Urinary bladder (tissue), 4 donors: ENCODE measurements around the gene SEC23IP. TPM values are rescaled to one million over a fixed set of nuclear protein-coding genes. Genes with fewer than 3 reads are reported as not detected.

Experiments
- DNase-seq: peaks from one replicate; pipeline ENCODE4 v3.0.0-alpha.2; 2015; ENCODE audit errors: extremely low spot score
- H3K27ac ChIP-seq: one replicate; pipeline ENCODE4 v1.5.1; 2013; ENCODE audit warnings: low read depth, mild to moderate bottlenecking, moderate library complexity
- H3K36me3 ChIP-seq: one replicate; pipeline ENCODE4 v1.6.1; 2013; ENCODE audit warnings: mild to moderate bottlenecking, moderate library complexity; ENCODE audit not compliant: insufficient read depth
- H3K4me1 ChIP-seq: one replicate; pipeline ENCODE4 v1.6.1; 2013; ENCODE audit warnings: mild to moderate bottlenecking, moderate library complexity; ENCODE audit not compliant: insufficient read depth
- H3K4me3 ChIP-seq: one replicate; pipeline ENCODE4 v1.5.1; 2013; ENCODE audit warnings: low read depth, low read length
- WGBS: extraction: QIAGEN DNeasy Blood & Tissue Kit; methylation state at CpG from one replicate; pipeline ENCODE4 v1.1.7; 2013; 5-methylcytosine and 5-hydroxymethylcytosine counted together
- polyA plus RNA-seq: library from polyadenylated mRNA; stranded (reverse); fragments of 200-250 nt; gene quantifications from one replicate; pipeline ENCODE4 v1.2.3, GENCODE V29; 2013
- total RNA-seq: library from RNA; depleted of rRNA; stranded (reverse); fragments of >200 nt; gene quantifications from one replicate; pipeline ENCODE4 v1.2.3, GENCODE V29; 2014
- donor health status: healthy with polysubstance abuse.
- donor health status: healthy.

Gene SEC23IP
- 26.5 TPM for total RNA-seq
- 16.9 TPM for polyA plus RNA-seq

DNA sequence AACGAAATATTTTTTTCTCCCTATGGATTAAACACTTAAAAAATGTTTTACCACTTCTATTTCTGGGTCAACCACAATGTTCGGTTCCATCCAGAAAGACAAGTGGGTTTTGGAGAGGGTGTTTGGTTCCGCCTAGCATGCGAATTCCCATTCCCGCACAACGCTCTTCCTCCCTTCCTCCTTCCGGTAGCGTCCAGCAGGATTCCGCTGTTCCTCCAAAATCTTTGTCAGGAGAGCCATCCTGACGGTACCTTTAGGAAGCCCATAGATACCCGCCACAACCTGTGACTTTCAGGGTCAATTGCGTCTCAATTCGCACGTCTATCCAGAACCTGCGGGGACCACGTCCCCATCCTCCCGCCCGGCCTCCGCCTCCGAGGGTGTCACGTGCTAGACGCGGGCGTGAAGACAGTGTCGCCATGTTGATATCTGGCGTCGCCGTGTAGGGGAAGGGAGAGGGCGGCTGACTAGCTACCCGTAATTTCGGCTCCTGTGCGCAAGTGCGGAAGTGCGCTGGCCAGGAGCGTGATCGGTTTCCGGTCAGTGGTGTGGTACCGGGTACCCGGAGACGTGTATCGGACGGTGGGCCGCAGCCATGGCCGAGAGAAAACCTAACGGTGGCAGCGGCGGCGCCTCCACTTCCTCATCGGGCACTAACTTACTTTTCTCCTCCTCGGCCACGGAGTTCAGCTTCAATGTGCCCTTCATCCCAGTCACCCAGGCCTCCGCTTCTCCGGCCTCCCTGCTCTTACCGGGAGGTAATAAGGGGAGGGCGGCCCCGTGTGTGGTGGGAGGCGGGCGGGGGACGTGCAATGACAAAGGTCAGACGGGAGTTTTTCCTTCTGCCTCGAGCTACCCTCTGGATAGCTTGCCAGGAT, at the start of gene SEC23IP:
Gene SEC23IP, plus strand, starts transcription at position 543 of the 878 bp plus-strand sequence. Its CDS starts 53 bp downstream, at position 596.
- Histone ChIP-seq H3K4me1 (no peaks in the 10 kb centered on the region), H3K36me3 (no peaks in the 10 kb centered on the region)
- WGBS = 1% methylated on average over 61 of the region's 61 CpGs

DNA sequence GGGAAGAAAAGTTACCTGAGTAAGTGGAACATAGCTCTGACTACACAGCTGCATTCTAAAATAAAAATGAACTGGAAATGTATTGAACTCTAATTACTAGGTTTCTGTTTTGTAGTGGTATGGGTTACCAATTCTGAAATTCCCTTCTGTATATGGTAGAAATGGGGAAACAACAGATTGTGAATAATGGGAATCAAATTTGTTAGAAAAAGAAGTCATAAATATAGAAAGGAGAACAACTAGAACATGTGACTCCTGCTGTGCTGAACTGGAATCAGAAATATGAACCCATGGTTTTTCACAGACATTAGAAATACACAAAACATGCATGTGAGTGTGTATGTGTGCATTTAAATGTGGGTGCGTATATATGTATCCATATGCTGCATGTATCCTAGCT, 46.9 kb upstream of the SEC23IP start:
- DNase-seq = no peak
- WGBS = 97% methylated on average over 1 of the region's 1 CpG
- no peaks in the 10 kb centered on the region for H3K4me1 ChIP-seq
- peaks cover 17% of the 10 kb centered on the region for H3K36me3 ChIP-seq
- no peak overlapping the region for H3K27ac ChIP-seq
- no peak overlapping the region for H3K4me3 ChIP-seq

More for the DNA sequence above, at the start of gene SEC23IP:
- peak within 1 kb of the TSS; percentile 68 for H3K27ac ChIP-seq
- peak; percentile 90 for DNase-seq
- H3K4me3 ChIP-seq = peak within 1 kb of the TSS; percentile 94

DNA sequence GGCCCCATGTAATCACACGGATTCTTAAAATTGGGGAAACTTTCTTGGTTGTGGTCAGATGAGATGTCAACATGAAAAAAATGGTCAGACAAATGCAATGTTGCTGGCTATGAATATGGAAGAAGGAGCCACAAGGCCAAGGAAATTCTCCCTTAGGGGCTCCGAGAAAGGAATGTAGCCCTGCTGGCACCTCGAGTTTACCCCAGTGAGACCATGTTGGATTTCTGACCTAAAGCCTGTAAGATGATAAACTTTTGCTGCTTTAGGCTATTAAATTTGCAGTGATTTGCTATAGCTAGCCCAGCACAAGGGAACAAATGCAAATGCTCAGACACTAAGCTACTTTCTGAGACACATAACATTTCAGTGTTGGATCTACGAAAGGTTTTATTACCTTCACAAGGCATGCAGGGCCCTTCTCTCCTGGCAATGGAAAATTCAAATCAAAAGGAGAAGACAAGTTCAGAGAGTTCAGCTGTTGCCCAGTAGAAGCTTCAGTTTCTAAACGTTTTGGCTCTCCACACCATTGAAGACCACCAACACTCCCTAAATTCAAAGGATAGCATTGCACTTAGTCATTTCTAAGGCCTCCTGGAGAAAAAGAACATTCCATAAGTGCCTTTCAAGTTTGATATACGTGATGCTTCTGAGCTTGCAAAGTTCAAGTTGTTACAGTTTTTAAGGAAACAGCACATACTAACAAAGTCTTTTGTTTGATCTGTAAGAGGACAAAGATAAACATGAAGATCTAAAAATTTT, 43.3 kb upstream of the SEC23IP start:
- Histone ChIP-seq H3K27ac (no peak overlapping the region), H3K4me1 (no peaks in the 10 kb centered on the region), H3K36me3 (peaks cover 11% of the 10 kb centered on the region), H3K4me3 (no peak overlapping the region)
- no peak for DNase-seq
- 66% methylated on average over 6 of the region's 6 CpGs for WGBS

- WGBS = 93% methylated on average over 3 of the region's 3 CpGs
- no peaks in the 10 kb centered on the region for H3K4me1 ChIP-seq
- H3K27ac ChIP-seq = no peak overlapping the region
- DNase-seq = no peak
- no peak overlapping the region for H3K4me3 ChIP-seq
- H3K36me3 ChIP-seq = peaks cover 11% of the 10 kb centered on the region
Measured at GRCh38 chr10:119849944-119850343, 42.6 kb upstream of the SEC23IP start.

DNA sequence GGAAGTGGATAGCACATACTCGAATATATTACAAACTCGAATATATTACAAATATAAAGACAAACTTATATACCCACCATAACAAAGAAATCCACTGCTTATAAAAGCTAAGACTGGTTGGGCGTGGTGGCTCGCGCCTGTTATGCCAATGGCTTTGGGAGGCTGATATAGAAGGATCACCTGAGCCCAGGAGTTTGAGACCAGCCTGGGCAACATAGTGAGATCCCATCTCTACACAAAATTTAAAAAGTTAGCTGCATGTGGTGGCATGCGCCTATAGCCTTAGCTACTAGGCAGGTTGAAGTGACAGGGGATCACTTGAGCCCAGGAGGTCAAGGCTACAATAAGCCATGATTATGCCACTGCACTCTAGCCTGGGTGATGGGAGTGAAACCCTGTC, 40.3 kb upstream of the SEC23IP start:
- Histone ChIP-seq H3K4me1 (no peaks in the 10 kb centered on the region), H3K36me3 (peaks cover 13% of the 10 kb centered on the region), H3K4me3 (no peak overlapping the region), H3K27ac (no peak overlapping the region)
- WGBS = 98% methylated on average over 6 of the region's 6 CpGs
- DNase-seq = no peak

- no peaks in the 10 kb centered on the region for H3K4me1 ChIP-seq
- H3K27ac ChIP-seq = no peak overlapping the region
- H3K4me3 ChIP-seq = no peak overlapping the region
- WGBS = 96% methylated on average over 6 of the region's 6 CpGs
- DNase-seq = no peak
- peaks cover 10% of the 10 kb centered on the region for H3K36me3 ChIP-seq
Measured at GRCh38 chr10:119852822-119853221, 39.7 kb upstream of the SEC23IP start.

GRCh38 chr10:119853574-119853973, 39.0 kb upstream of the SEC23IP start:
- no peak overlapping the region for H3K4me3 ChIP-seq
- peaks cover 10% of the 10 kb centered on the region for H3K36me3 ChIP-seq
- H3K27ac ChIP-seq = no peak overlapping the region
- DNase-seq = no peak
- WGBS = 76% methylated on average over 1 of the region's 1 CpG
- no peaks in the 10 kb centered on the region for H3K4me1 ChIP-seq

DNA sequence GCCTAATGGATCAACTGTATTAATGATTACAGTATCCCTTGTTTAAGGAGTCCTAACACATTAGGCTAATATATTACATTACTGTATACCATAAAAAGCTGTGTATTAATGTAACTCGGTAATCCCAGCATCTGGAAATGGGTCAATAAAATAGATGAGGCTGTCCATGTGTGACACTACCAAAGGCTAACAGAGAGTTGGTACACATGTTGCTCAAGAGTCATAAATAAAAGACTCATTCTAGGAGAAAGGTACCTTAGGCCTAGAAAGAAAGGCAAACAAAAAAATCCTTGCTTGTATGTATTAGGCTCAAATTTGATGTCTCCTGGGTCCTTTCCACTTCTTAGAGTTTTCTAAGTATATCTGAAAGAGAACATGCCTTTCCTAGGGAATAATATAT, 34.5 kb upstream of the SEC23IP start:
- Histone ChIP-seq H3K36me3 (peaks cover 5% of the 10 kb centered on the region), H3K4me1 (no peaks in the 10 kb centered on the region), H3K4me3 (no peak overlapping the region), H3K27ac (no peak overlapping the region)
- no peak for DNase-seq
- WGBS = 53% methylated on average over 1 of the region's 1 CpG

DNA sequence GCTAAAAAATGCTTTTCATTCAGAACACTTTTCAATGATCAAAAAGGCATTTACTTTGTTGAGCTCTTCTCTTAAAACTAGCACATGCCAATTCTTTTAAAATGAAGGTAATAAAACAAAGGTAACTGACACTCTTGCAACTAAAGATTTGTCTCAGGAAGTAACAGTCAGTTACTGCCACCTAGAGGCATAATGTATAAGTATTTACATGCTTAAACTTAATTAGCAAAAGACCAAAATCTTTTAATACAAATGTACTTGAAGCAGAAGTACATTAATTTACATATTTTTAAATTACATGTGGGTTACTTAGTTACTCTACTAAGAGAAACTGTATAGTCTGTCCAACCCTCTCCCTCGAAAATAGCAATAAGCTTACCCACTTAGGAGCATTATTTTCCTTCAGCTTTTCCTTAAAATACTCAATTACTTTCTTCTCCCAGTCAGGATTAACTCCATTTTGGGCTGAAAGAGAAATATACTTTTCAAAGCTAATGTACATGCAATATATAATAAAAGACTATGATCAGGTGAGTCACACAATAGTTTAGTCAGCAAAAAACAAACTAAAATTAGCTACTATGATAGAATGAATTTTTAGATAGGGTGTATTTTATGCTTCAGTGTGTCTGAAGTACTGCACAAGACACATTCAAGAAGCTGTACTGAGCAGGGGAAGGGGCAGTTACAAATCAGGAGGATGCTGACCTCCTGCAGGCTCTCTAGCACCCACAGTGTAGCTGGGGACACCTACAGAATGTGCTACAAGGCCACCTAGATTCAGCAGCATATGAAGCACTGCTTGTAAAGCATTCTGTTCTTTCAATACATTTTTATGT, 32.9 kb upstream of the SEC23IP start:
- 80% methylated on average over 1 of the region's 1 CpG for WGBS

DNA sequence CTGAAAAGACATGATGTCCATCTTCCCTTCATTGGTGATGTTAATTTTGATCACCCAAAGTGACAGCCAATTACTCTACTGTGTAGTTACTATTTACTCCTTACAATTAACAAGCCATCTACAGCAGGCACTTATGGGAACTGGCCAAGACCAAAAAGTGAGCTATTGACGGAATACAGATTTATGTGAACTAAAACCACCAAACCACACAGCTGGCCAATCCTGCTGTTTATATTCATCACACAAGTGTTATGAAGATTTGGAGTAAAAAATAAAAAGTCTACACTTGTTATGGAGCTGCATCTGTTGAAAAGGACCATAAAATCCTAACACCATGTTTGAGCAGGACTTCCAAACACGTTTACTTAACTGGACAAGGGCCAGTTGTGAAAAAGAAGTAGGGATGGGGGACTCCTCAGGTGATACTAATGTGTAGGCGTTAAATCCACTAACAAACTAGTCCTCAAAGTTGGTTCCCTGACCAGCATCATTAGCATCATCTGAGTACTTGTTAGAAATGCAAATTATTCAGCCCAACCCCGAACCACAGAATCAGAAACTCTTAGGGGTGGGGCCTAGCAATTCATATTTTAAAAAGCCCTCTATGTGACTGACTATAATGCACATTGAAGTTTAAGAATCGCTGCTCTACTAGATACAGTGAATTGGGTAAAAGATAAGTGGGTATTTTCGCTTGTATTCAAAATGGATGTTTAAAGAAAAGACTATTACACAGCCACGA, 31.5 kb upstream of the SEC23IP start:
- Histone ChIP-seq H3K36me3 (peaks cover 5% of the 10 kb centered on the region), H3K27ac (no peak overlapping the region), H3K4me1 (no peaks in the 10 kb centered on the region), H3K4me3 (no peak overlapping the region)
- no peak for DNase-seq
- WGBS = 72% methylated on average over 7 of the region's 7 CpGs

More for the DNA sequence above, 32.9 kb upstream of the SEC23IP start:
- DNase-seq = no peak
- Histone ChIP-seq H3K4me3 (no peak overlapping the region), H3K36me3 (peaks cover 5% of the 10 kb centered on the region), H3K27ac (no peak overlapping the region), H3K4me1 (no peaks in the 10 kb centered on the region)

GRCh38 chr10:119862524-119862923, 30.0 kb upstream of the SEC23IP start:
- H3K4me1 ChIP-seq = no peaks in the 10 kb centered on the region
- DNase-seq = no peak
- H3K27ac ChIP-seq = no peak overlapping the region
- H3K36me3 ChIP-seq = no peaks in the 10 kb centered on the region
- H3K4me3 ChIP-seq = no peak overlapping the region
- WGBS = 62% methylated on average over 1 of the region's 1 CpG

- no peaks in the 10 kb centered on the region for H3K4me1 ChIP-seq
- H3K4me3 ChIP-seq = no peak overlapping the region
- H3K27ac ChIP-seq = no peak overlapping the region
- H3K36me3 ChIP-seq = no peaks in the 10 kb centered on the region
- no peak for DNase-seq
- WGBS = 62% methylated on average over 4 of the region's 4 CpGs
Measured at GRCh38 chr10:119863951-119864565, 28.5 kb upstream of the SEC23IP start.
